CD4-positive, CD25-positive, alpha-beta regulatory T cell (primary cell): Measurements from ENCODE around the gene RASAL1. TPM values are rescaled to one million over a fixed set of nuclear protein-coding genes. Genes with fewer than 3 reads are reported as not detected.

Experiments used
- ATAC-seq, 2 donors: fragments of 150-1000 bp; cut with Tn5 transposase; one replicate each; pipeline ENCODE4 v1.10.0; 2021; ENCODE audit warnings: low read depth in 2 of 2, moderate number of reproducible peaks in 2 of 2, moderate library complexity in 1 of 2
- DNase-seq, 3 donors: peaks; one replicate each; pipeline versions ENCODE4 v3.0.0 to v3.0.0-alpha.2; 2012 to 2022; ENCODE audit warnings: mixed read lengths in 1 of 3
- H3K27ac ChIP-seq: one replicate; pipeline ENCODE4 v1.7.0; 2013; ENCODE audit warnings: mild to moderate bottlenecking, low read length; ENCODE audit not compliant: insufficient read depth, poor library complexity, severe bottlenecking
- H3K27me3 ChIP-seq: one replicate; pipeline ENCODE4 v1.7.0; 2013; ENCODE audit warnings: low read length; ENCODE audit not compliant: control insufficient read depth, insufficient read depth
- H3K36me3 ChIP-seq: one replicate; pipeline ENCODE4 v1.7.0; 2013; ENCODE audit warnings: mild to moderate bottlenecking, low read length, moderate library complexity; ENCODE audit not compliant: control insufficient read depth, insufficient read depth
- H3K4me1 ChIP-seq: 2 replicates; pipeline ENCODE4 v1.7.0; 2013; ENCODE audit warnings: mild to moderate bottlenecking, low read length; ENCODE audit not compliant: insufficient read depth, control insufficient read depth, poor library complexity, severe bottlenecking
- H3K4me3 ChIP-seq: one replicate; pipeline ENCODE4 v1.7.0; 2013; ENCODE audit warnings: low read depth, mild to moderate bottlenecking, low read length, moderate library complexity
- H3K9me3 ChIP-seq, 2 experiments: 1 replicate in 1 of 2; 2 replicates in 1 of 2; pipeline ENCODE4 v1.7.0; 2013; ENCODE audit warnings: low read length in 2 of 2, mild to moderate bottlenecking in 1 of 2, moderate library complexity in 1 of 2; ENCODE audit not compliant: control insufficient read depth in 2 of 2
- H3K27ac Mint-ChIP-seq, 3 donors: one replicate each; pipeline ENCODE4 v1.8.0; 2020 to 2022; ENCODE audit warnings: mild to moderate bottlenecking in 3 of 3, mixed read lengths in 3 of 3, moderate library complexity in 2 of 3
- H3K27me3 Mint-ChIP-seq: one replicate; pipeline ENCODE4 v1.8.0; 2022; ENCODE audit warnings: mild to moderate bottlenecking, mixed read lengths
- H3K36me3 Mint-ChIP-seq: one replicate; pipeline ENCODE4 v1.8.0; 2020; ENCODE audit warnings: mixed read lengths
- H3K4me1 Mint-ChIP-seq, 4 donors: one replicate each; pipeline ENCODE4 v1.8.0; 2020 to 2022; ENCODE audit warnings: mixed read lengths in 4 of 4, mild to moderate bottlenecking in 1 of 4
- H3K4me3 Mint-ChIP-seq, 4 donors: one replicate each; pipeline ENCODE4 v1.8.0; 2020 to 2022; ENCODE audit warnings: mild to moderate bottlenecking in 4 of 4, mixed read lengths in 4 of 4, moderate library complexity in 3 of 4
- H3K9me3 Mint-ChIP-seq, 7 donors: one replicate each; pipeline ENCODE4 v1.8.0; 2020 to 2022; ENCODE audit warnings: mixed read lengths in 7 of 7, mild to moderate bottlenecking in 3 of 7, moderate library complexity in 2 of 7
- polyA plus RNA-seq, 4 donors: library from polyadenylated mRNA; unstranded; fragments of 300-500 nt; fragmentation: Illumina TruSeq; gene quantifications; one replicate each; pipeline ENCODE4 v1.2.3, GENCODE V29; 2021
- total RNA-seq: library from RNA; stranded (reverse); gene quantifications from one replicate; pipeline ENCODE4 v1.2.3, GENCODE V29; 2022

Gene RASAL1
- total and polyA plus RNA-seq, 5 donors from 2014 or later: 0.42 to 0.79 (median 0.73) TPM; not detected in 2

DNA sequence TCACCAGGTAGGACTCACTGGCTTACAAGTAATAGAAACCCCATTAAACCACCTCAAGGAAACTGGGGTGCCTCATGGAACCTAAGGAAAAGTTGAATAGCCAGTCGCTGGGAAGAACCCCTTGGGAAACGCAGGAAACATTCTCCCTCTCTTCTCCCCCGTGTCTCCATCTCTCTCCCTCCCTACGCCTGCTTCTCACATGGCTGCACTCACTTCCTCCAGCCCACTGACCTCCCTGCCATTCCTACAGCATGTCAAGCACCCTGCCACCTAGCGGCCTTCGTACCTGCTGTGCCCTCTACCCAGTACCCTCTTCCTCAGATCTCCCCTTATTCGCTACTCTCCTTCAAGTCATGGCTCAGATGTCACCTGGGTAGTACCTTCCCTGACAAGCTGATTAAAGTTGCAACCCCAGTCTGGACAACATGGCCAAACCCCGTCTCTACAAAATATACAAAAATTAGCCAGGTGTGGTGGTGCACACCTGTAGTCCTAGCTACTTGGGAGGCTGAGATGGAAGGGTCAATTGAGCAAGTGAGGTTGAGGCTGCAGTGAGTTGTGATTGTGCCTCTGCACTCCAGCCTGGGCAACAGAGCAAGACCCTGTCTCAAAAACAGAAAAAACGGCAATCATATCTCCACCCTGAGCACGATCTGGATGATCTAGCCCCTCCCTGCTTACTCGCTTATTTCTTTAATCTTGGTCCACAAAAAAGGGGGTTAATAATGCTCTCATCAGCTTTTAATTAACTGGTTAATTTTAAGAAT is 85.4 kb downstream of the RASAL1 start:
- peaks cover 4% of the 10 kb centered on the region for H3K27me3 ChIP-seq
- DNase-seq: no peak
- no peak overlapping the region for H3K4me3 ChIP-seq
- H3K9me3 ChIP-seq: no peaks in the 10 kb centered on the region
- peaks cover 7% of the 10 kb centered on the region for H3K4me1 ChIP-seq
- no peak for ATAC-seq
- no peaks in the 10 kb centered on the region for H3K36me3 Mint-ChIP-seq
- peaks cover 11% of the 10 kb centered on the region for H3K27me3 Mint-ChIP-seq
- no peaks in the 10 kb centered on the region for H3K9me3 Mint-ChIP-seq
- no peaks in the 10 kb centered on the region for H3K36me3 ChIP-seq
- H3K4me1 Mint-ChIP-seq: peaks cover 0 to 47% (median 18%) of the 10 kb centered on the region in 4 donors
- H3K4me3 Mint-ChIP-seq: no peak overlapping the region
- no peak overlapping the region for H3K27ac Mint-ChIP-seq
- H3K27ac ChIP-seq: no peak overlapping the region

Other genes starting within 250 kb of the RASAL1 start
- 44.2 TPM for gene OAS1, start 228.8 kb downstream of the RASAL1 start, total RNA-seq
- gene OAS1, start 228.8 kb downstream of the RASAL1 start, polyA plus RNA-seq: 100 to 1,000 TPM in 3 of 4 donors, 10 to 100 TPM in 1; 95.4 to 115 (median 111) TPM
- 36.5 TPM for gene OAS3, start 197.3 kb downstream of the RASAL1 start, total RNA-seq
- gene OAS3, start 197.3 kb downstream of the RASAL1 start, polyA plus RNA-seq: 10 to 100 TPM; 12.2 to 17.7 (median 14.5) TPM
- 82.2 TPM for gene OAS2, start 157.2 kb downstream of the RASAL1 start, total RNA-seq
- gene OAS2, start 157.2 kb downstream of the RASAL1 start, polyA plus RNA-seq: 10 to 100 TPM; 58.2 to 82.2 (median 73.4) TPM
- gene DTX1, start 79.0 kb downstream of the RASAL1 start, total RNA-seq: 7.8 TPM
- gene DTX1, start 79.0 kb downstream of the RASAL1 start, polyA plus RNA-seq: 1 to 10 TPM in 1 of 4 donors, under 1 TPM in 3; 0.64 to 1.1 (median 0.84) TPM
- gene CFAP73, start 14.0 kb upstream of the RASAL1 start, total RNA-seq: 0.42 TPM
- not detected for gene CFAP73, start 14.0 kb upstream of the RASAL1 start, polyA plus RNA-seq
- 75.5 TPM for gene DDX54, start 49.7 kb upstream of the RASAL1 start, total RNA-seq
- gene DDX54, start 49.7 kb upstream of the RASAL1 start, polyA plus RNA-seq: 10 to 100 TPM; 12.5 to 20.8 (median 17.8) TPM
- gene RITA1, start 50.0 kb upstream of the RASAL1 start, total RNA-seq: 10.1 TPM
- gene RITA1, start 50.0 kb upstream of the RASAL1 start, polyA plus RNA-seq: 10 to 100 TPM; 20.4 to 38.3 (median 24.2) TPM
- 44.9 TPM for gene TPCN1, start 85.7 kb upstream of the RASAL1 start, total RNA-seq
- gene TPCN1, start 85.7 kb upstream of the RASAL1 start, polyA plus RNA-seq: 1 to 10 TPM; 5.2 to 9.5 (median 8.4) TPM
- gene SLC8B1, start 199.3 kb upstream of the RASAL1 start, total RNA-seq: 77.8 TPM
- gene SLC8B1, start 199.3 kb upstream of the RASAL1 start, polyA plus RNA-seq: 10 to 100 TPM; 47.4 to 95.0 (median 66.1) TPM
- gene PLBD2, start 222.8 kb upstream of the RASAL1 start, total RNA-seq: 14.4 TPM
- gene PLBD2, start 222.8 kb upstream of the RASAL1 start, polyA plus RNA-seq: 1 to 10 TPM; 4.9 to 7.0 (median 6.2) TPM